Loucy (cell line): ENCODE results near the gene KCNMA1.

Experiments used
- H2AFZ ChIP-seq: fragments of 200-600 bp; sonication (generic); 2 replicates; pipeline ENCODE4 v1.6.0; 2016; ENCODE audit warnings: antibody characterized with exemption, mild to moderate bottlenecking, low read length, moderate library complexity
- H3F3A ChIP-seq: fragments of 200-600 bp; 2 replicates; pipeline ENCODE4 v1.6.0; 2016; ENCODE audit warnings: antibody characterized with exemption, low read depth, mild to moderate bottlenecking
- H3K27me3 ChIP-seq: fragments of 200-600 bp; sonication (generic); 2 replicates; pipeline ENCODE4 v1.6.1; 2014; ENCODE audit warnings: low read length, mild to moderate bottlenecking; ENCODE audit not compliant: insufficient read depth, poor library complexity, severe bottlenecking
- H3K36me3 ChIP-seq: fragments of 200-600 bp; sonication (generic); 2 replicates; pipeline ENCODE4 v1.6.1; 2016; ENCODE audit warnings: low read length; ENCODE audit not compliant: insufficient read depth
- H3K4me1 ChIP-seq: fragments of 200-600 bp; sonication (generic); 2 replicates; pipeline ENCODE4 v1.5.1; 2014; ENCODE audit warnings: low read length, mild to moderate bottlenecking; ENCODE audit not compliant: insufficient read depth, poor library complexity, severe bottlenecking
- H3K4me2 ChIP-seq: fragments of 200-600 bp; sonication (generic); 2 replicates; pipeline ENCODE4 v1.6.0; 2014; ENCODE audit warnings: antibody characterized with exemption, low read length, low read depth, mild to moderate bottlenecking; ENCODE audit not compliant: poor library complexity, severe bottlenecking
- H3K4me3 ChIP-seq: fragments of 200-600 bp; sonication (generic); 2 replicates; pipeline ENCODE4 v1.5.1; 2014; ENCODE audit warnings: low read length, mild to moderate bottlenecking, mixed read lengths; ENCODE audit not compliant: poor library complexity, severe bottlenecking
- H3K79me2 ChIP-seq: fragments of 200-600 bp; sonication (generic); 2 replicates; pipeline ENCODE4 v1.6.1; 2014; ENCODE audit warnings: low read length; ENCODE audit not compliant: insufficient read depth
- H3K9ac ChIP-seq: fragments of 200-600 bp; sonication (generic); 2 replicates; pipeline ENCODE4 v1.6.0; 2014; ENCODE audit warnings: mild to moderate bottlenecking, low read depth, low read length, moderate library complexity; ENCODE audit not compliant: poor library complexity, severe bottlenecking
- H3K9me2 ChIP-seq: fragments of 200-600 bp; sonication (generic); replicated peaks from 2 replicates; pipeline ENCODE4 v1.6.1; 2016; ENCODE audit warnings: low read depth, low read length, mixed read lengths
- H3K9me3 ChIP-seq: fragments of 200-600 bp; sonication (generic); 2 replicates; pipeline ENCODE4 v1.6.1; 2014; ENCODE audit warnings: mild to moderate bottlenecking, antibody characterized with exemption, low read length, low read depth; ENCODE audit not compliant: insufficient read depth
- H4K20me1 ChIP-seq: fragments of 200-600 bp; sonication (generic); 2 replicates; pipeline ENCODE4 v1.6.0; 2014; ENCODE audit warnings: antibody characterized with exemption, low read length, mild to moderate bottlenecking; ENCODE audit not compliant: insufficient read depth, poor library complexity, severe bottlenecking
- EZH2phosphoT487 ChIP-seq: fragments of 200-600 bp; IDR thresholded peaks from 2 replicates; pipeline ENCODE4 v1.6.1; 2018; ENCODE audit warnings: antibody characterized with exemption, mild to moderate bottlenecking, moderate library complexity, borderline replicate concordance
- TF ChIP-seq, protein P1 (sequence below): fragments of 200-600 bp; sonication (generic); conservative IDR thresholded peaks from 2 replicates; pipeline ENCODE4 v1.5.1; 2014; ENCODE audit warnings: mild to moderate bottlenecking, antibody characterized with exemption, low read length

The KCNMA1 gene

DNA sequence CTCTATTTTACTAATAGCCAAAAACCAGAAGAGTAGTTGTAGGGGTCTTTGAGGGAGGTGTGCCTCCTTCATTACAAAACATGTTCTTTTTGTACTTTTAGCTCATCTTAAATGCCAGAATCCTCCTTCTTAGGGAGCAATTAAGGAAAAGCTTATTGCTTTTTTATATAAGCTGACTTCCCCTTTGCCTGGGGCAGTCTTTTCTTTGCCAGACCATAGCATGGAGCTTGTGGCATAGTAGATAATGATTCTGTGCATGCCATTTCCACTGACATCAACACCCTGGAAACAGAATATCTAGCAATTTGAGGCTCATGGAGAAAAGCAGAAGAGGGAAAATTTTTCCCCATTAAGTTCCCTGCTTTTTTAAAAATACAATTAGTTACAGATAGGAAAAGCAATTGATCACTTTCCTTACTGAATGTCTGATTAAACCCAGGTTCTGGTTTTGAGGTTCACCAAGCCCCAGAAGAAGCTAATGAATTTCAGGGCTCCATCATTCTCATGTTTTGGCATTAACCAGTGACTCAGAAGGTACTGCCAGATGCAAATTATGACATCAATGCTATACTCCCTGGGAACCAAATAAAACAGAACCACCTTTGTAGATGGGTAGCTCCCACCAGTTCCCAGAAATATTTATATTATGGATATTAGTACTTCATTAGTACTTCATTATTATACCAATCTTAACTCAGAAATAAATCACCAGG is 410.6 kb downstream of the KCNMA1 start:
- Histone ChIP-seq H3K9ac (no peak overlapping the region), H3K9me3 (no peaks in the 10 kb centered on the region), H3F3A (no peaks in the 10 kb centered on the region), H4K20me1 (no peaks in the 10 kb centered on the region), H3K4me1 (no peaks in the 10 kb centered on the region), H3K4me2 (no peak overlapping the region), H3K9me2 (no peaks in the 10 kb centered on the region), H3K4me3 (no peak overlapping the region), H3K79me2 (no peaks in the 10 kb centered on the region), H2AFZ (no peak overlapping the region), H3K27me3 (no peaks in the 10 kb centered on the region), H3K36me3 (no peaks in the 10 kb centered on the region)
- no peak for TF ChIP-seq EZH2phosphoT487
- TF ChIP-seq, protein P1, sequence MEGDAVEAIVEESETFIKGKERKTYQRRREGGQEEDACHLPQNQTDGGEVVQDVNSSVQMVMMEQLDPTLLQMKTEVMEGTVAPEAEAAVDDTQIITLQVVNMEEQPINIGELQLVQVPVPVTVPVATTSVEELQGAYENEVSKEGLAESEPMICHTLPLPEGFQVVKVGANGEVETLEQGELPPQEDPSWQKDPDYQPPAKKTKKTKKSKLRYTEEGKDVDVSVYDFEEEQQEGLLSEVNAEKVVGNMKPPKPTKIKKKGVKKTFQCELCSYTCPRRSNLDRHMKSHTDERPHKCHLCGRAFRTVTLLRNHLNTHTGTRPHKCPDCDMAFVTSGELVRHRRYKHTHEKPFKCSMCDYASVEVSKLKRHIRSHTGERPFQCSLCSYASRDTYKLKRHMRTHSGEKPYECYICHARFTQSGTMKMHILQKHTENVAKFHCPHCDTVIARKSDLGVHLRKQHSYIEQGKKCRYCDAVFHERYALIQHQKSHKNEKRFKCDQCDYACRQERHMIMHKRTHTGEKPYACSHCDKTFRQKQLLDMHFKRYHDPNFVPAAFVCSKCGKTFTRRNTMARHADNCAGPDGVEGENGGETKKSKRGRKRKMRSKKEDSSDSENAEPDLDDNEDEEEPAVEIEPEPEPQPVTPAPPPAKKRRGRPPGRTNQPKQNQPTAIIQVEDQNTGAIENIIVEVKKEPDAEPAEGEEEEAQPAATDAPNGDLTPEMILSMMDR: no peak

DNA sequence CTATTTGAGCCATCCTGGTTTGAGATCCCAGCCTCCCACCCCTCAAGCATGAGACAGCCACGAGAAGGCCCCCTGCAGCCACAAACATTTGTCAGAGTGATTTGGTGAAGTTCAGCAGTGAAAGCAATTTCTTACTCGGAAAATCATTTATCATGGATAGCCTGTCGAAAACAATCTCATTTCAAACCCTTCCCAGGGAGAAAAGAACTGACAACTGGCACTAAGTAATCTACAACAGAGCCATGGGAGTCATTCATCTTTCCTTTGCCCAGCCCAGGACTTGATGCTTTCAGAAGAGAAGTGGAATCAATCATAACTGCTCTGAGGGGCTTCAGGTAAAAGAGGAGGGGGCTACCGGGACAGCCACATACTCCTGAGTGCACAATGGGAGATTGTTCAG is 411.2 kb downstream of the KCNMA1 start:
- H3F3A ChIP-seq: no peaks in the 10 kb centered on the region
- TF ChIP-seq, protein P1: no peak
- no peak for TF ChIP-seq EZH2phosphoT487
- no peaks in the 10 kb centered on the region for H3K27me3 ChIP-seq
- H3K36me3 ChIP-seq: no peaks in the 10 kb centered on the region
- H3K9ac ChIP-seq: no peak overlapping the region
- no peaks in the 10 kb centered on the region for H3K9me2 ChIP-seq
- no peaks in the 10 kb centered on the region for H4K20me1 ChIP-seq
- no peaks in the 10 kb centered on the region for H3K79me2 ChIP-seq
- H2AFZ ChIP-seq: no peak overlapping the region
- no peaks in the 10 kb centered on the region for H3K4me1 ChIP-seq
- no peak overlapping the region for H3K4me2 ChIP-seq
- no peaks in the 10 kb centered on the region for H3K9me3 ChIP-seq
- H3K4me3 ChIP-seq: no peak overlapping the region

DNA sequence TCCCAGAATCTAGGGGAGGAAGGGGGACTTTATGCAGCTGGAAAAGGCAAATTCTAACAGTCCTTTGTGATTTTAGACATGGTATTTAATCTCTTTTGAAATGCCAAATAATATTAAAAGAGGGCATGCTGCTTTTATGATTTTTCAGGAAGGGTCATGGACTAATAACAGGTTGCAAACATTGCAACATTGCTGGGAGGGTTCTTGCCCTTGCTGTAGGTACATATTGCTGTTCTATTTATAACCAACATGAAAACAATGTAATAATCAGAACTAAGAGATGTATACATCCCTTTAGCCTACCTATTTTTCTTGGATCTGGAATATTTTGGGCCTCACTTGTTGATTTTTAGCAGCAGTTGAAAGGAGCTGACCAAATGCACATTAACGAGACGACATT is 411.6 kb downstream of the KCNMA1 start:
- TF ChIP-seq, protein P1: no peak
- TF ChIP-seq EZH2phosphoT487: no peak
- H3K27me3 ChIP-seq: no peaks in the 10 kb centered on the region
- H3K36me3 ChIP-seq: no peaks in the 10 kb centered on the region
- H3F3A ChIP-seq: no peaks in the 10 kb centered on the region
- no peaks in the 10 kb centered on the region for H3K9me3 ChIP-seq
- no peak overlapping the region for H3K9ac ChIP-seq
- H3K4me2 ChIP-seq: no peak overlapping the region
- H3K4me1 ChIP-seq: no peaks in the 10 kb centered on the region
- H2AFZ ChIP-seq: no peak overlapping the region
- no peaks in the 10 kb centered on the region for H3K9me2 ChIP-seq
- H3K79me2 ChIP-seq: no peaks in the 10 kb centered on the region
- no peaks in the 10 kb centered on the region for H4K20me1 ChIP-seq
- no peak overlapping the region for H3K4me3 ChIP-seq
